IMR-90 (cell line): Measurements from ENCODE around the gene MGA. TPM values are rescaled to one million over a fixed set of nuclear protein-coding genes. Genes with fewer than 3 reads are reported as not detected.

ENCODE experiments used
- ATAC-seq: fragments of 200-7000 bp; cut with Tn5 transposase; 2 replicates; pipeline ENCODE4 v1.9.1; 2020; ENCODE audit warnings: low read depth, mild to moderate bottlenecking, moderate library complexity
- BruUV-seq: library from RNA; stranded (reverse); fragments of 400-500 nt; replicated peaks from 2 replicates; lab custom pipeline; 2021; lab: Mats Ljungman, UMichigan
- CTCF ChIA-PET: fragments of 300-600 bp; formaldehyde crosslinking; extraction: SDS; loops from one replicate; lab custom pipeline; 2021; ENCODE audit warnings: antibody characterized with exemption; lab: Yijun Ruan, JAX
- POLR2A ChIA-PET: fragments of 300-600 bp; sonication (Branson Sonifier 250); formaldehyde crosslinking; loops from one replicate; lab custom pipeline; 2022; ENCODE audit warnings: antibody characterized with exemption; ENCODE audit not compliant: unreplicated experiment; lab: Charles Lee
- DNase-seq: peaks from one replicate; pipeline ENCODE4 v3.0.0; 2013
- H2AFZ ChIP-seq: replicated peaks from 2 replicates; pipeline ENCODE3; 2013; ENCODE audit warnings: low read length, mild to moderate bottlenecking; ENCODE audit not compliant: poor library complexity
- H2AK5ac ChIP-seq: 2 replicates; pipeline ENCODE4 v1.6.1; 2013; ENCODE audit warnings: low read depth, low read length, inconsistent platforms
- H2AK9ac ChIP-seq: replicated peaks from 2 replicates; pipeline ENCODE3; 2013; ENCODE audit warnings: mild to moderate bottlenecking, low read depth, low read length, moderate library complexity; ENCODE audit not compliant: poor library complexity
- H2BK120ac ChIP-seq: 2 replicates; pipeline ENCODE4 v1.6.1; 2013; ENCODE audit warnings: low read depth, low read length, inconsistent platforms
- H2BK15ac ChIP-seq: 3 replicates; pipeline ENCODE4 v1.6.1; 2013; ENCODE audit warnings: low read depth, low read length, inconsistent platforms
- H2BK20ac ChIP-seq: 2 replicates; pipeline ENCODE4 v1.6.1; 2013; ENCODE audit warnings: low read depth, mild to moderate bottlenecking, inconsistent platforms, low read length, moderate library complexity
- H2BK5ac ChIP-seq: 2 replicates; pipeline ENCODE4 v1.6.1; 2013; ENCODE audit warnings: mild to moderate bottlenecking, low read depth, low read length, inconsistent platforms; ENCODE audit not compliant: poor library complexity, severe bottlenecking
- H3K14ac ChIP-seq: replicated peaks from 2 replicates; pipeline ENCODE4 v1.6.1; 2013; ENCODE audit warnings: low read depth, low read length, inconsistent platforms
- H3K18ac ChIP-seq: 2 replicates; pipeline ENCODE4 v1.6.1; 2013; ENCODE audit warnings: low read depth, low read length, control low read depth
- H3K23ac ChIP-seq: 2 replicates; pipeline ENCODE4 v1.6.1; 2013; ENCODE audit warnings: low read depth, low read length, inconsistent platforms
- H3K27ac ChIP-seq: 2 replicates; pipeline ENCODE4 v1.5.1; 2013; ENCODE audit warnings: mild to moderate bottlenecking, control low read depth, low read length; ENCODE audit not compliant: insufficient read depth
- H3K27me3 ChIP-seq: 2 replicates; pipeline ENCODE4 v1.6.1; 2013; ENCODE audit warnings: low read length; ENCODE audit not compliant: control insufficient read depth, insufficient read depth
- H3K36me3 ChIP-seq: 2 replicates; pipeline ENCODE4 v1.6.1; 2013; ENCODE audit warnings: low read length, mixed read lengths; ENCODE audit not compliant: control insufficient read depth, insufficient read depth
- H3K4ac ChIP-seq: 2 replicates; pipeline ENCODE4 v1.6.1; 2013; ENCODE audit warnings: low read depth, low read length, inconsistent platforms
- H3K4me1 ChIP-seq: 2 replicates; pipeline ENCODE4 v1.6.1; 2013; ENCODE audit warnings: low read length, mixed read lengths; ENCODE audit not compliant: control insufficient read depth, insufficient read depth
- H3K4me2 ChIP-seq: 2 replicates; pipeline ENCODE4 v1.6.1; 2013; ENCODE audit warnings: low read depth, mild to moderate bottlenecking, control low read depth, low read length, moderate library complexity
- H3K4me3 ChIP-seq: 2 replicates; pipeline ENCODE4 v1.5.1; 2013; ENCODE audit warnings: low read depth, mild to moderate bottlenecking, control low read depth, low read length, moderate library complexity; ENCODE audit not compliant: insufficient read depth
- H3K56ac ChIP-seq: 2 replicates; pipeline ENCODE4 v1.6.1; 2013; ENCODE audit warnings: low read length, inconsistent platforms; ENCODE audit not compliant: insufficient read depth; ENCODE audit errors: extremely low read depth
- H3K79me1 ChIP-seq, 2 experiments: 2 replicates each; pipeline ENCODE4 v1.6.1; 2013; ENCODE audit warnings: low read length in 2 of 2, inconsistent platforms in 1 of 2, low read depth in 1 of 2
- H3K9ac ChIP-seq: 2 replicates; pipeline ENCODE4 v1.6.1; 2013; ENCODE audit warnings: low read depth, low read length, control low read depth
- H3K9me1 ChIP-seq: 2 replicates; pipeline ENCODE4 v1.6.1; 2013; ENCODE audit warnings: low read length, inconsistent platforms; ENCODE audit not compliant: insufficient read depth
- H3K9me3 ChIP-seq: 2 replicates; pipeline ENCODE4 v1.6.1; 2013; ENCODE audit warnings: low read length; ENCODE audit not compliant: control insufficient read depth, insufficient read depth
- H4K20me1 ChIP-seq: 2 replicates; pipeline ENCODE4 v1.6.1; 2013; ENCODE audit warnings: low read length, inconsistent platforms; ENCODE audit not compliant: insufficient read depth
- H4K5ac ChIP-seq: 2 replicates; pipeline ENCODE4 v1.6.1; 2013; ENCODE audit warnings: mild to moderate bottlenecking, low read depth, low read length, control low read depth
- H4K8ac ChIP-seq, 2 experiments: 2 replicates each; pipeline ENCODE4 v1.6.1; 2013; ENCODE audit warnings: low read depth in 2 of 2, low read length in 2 of 2, control low read depth in 1 of 2, inconsistent platforms in 1 of 2
- H4K91ac ChIP-seq: 2 replicates; pipeline ENCODE4 v1.6.1; 2013; ENCODE audit warnings: low read depth, low read length, inconsistent platforms; ENCODE audit not compliant: insufficient read depth
- CTCF ChIP-seq: conservative IDR thresholded peaks from 2 replicates; pipeline ENCODE4 v1.5.1; 2012; ENCODE audit warnings: mild to moderate bottlenecking, low read depth, low read length, improper control_type of control experiment
- MAFK ChIP-seq: IDR thresholded peaks from 2 replicates; pipeline ENCODE4 v1.6.1; 2012; ENCODE audit warnings: low read depth, low read length, improper control_type of control experiment
- MAZ ChIP-seq: IDR thresholded peaks from 2 replicates; pipeline ENCODE4 v1.6.1; 2012; ENCODE audit warnings: low read depth, mild to moderate bottlenecking, low read length, improper control_type of control experiment, moderate library complexity, borderline replicate concordance
- MXI1 ChIP-seq: IDR thresholded peaks from 2 replicates; pipeline ENCODE4 v1.6.1; 2012; ENCODE audit warnings: low read depth, mild to moderate bottlenecking, low read length, moderate library complexity, borderline replicate concordance
- NFE2L2 ChIP-seq: fragments of 150-350 bp; IDR thresholded peaks from 2 replicates; pipeline ENCODE4 v1.6.1; 2016; ENCODE audit warnings: low read depth, mild to moderate bottlenecking, low read length
- POLR2A ChIP-seq: IDR thresholded peaks from 2 replicates; pipeline ENCODE4 v1.6.1; 2012; ENCODE audit warnings: mild to moderate bottlenecking, low read depth, low read length
- RAD21 ChIP-seq: IDR thresholded peaks from 2 replicates; pipeline ENCODE4 v1.6.1; 2012; ENCODE audit warnings: low read length, improper control_type of control experiment
- RCOR1 ChIP-seq: IDR thresholded peaks from 2 replicates; pipeline ENCODE4 v1.6.1; 2012; ENCODE audit warnings: mild to moderate bottlenecking, low read length, improper control_type of control experiment; ENCODE audit not compliant: insufficient replicate concordance
- SMC3 ChIP-seq: fragments of 150-350 bp; IDR thresholded peaks from 2 replicates; pipeline ENCODE4 v1.6.1; 2016; ENCODE audit warnings: low read depth, mild to moderate bottlenecking, antibody characterized with exemption, low read length, moderate library complexity
- USF2 ChIP-seq: fragments of 150-350 bp; IDR thresholded peaks from 2 replicates; pipeline ENCODE4 v1.6.1; 2017; ENCODE audit warnings: mild to moderate bottlenecking, antibody characterized with exemption, low read length, low read depth
- WGBS, 2 experiments: methylation state at CpG; one replicate each; pipeline versions ENCODE4 v1.1.5 to v1.1.7; 2013; ENCODE audit warnings: missing lambda C conversion rate in 2 of 2; ENCODE audit not compliant: insufficient read length in 1 of 2; ENCODE audit errors: extremely low coverage in 2 of 2; 5-methylcytosine and 5-hydroxymethylcytosine counted together
- dilution Hi-C: fragments of 300-500 bp; cut with HindIII; formaldehyde crosslinking; loops from one replicate; pipeline ENCODE4 v1.14.3; 2018; ENCODE audit warnings: low sequenced_read_pairs; ENCODE audit not compliant: unreplicated experiment
- in situ Hi-C: fragments of 300-500 bp; cut with MboI; formaldehyde crosslinking; loops from 3 replicates; pipeline ENCODE4 v1.14.3; 2019; ENCODE audit warnings: low sequenced_read_pairs, inconsistent platforms, mixed read lengths
- intact Hi-C: fragments of 100-400 bp; cut with micrococcal nuclease; formaldehyde crosslinking; loops from 2 replicates; pipeline ENCODE4 v1.10.0; 2022
- polyA plus RNA-seq, 3 experiments: library from polyadenylated mRNA; depleted of rRNA; stranded (reverse); fragments of >200 nt; gene quantifications; 2 replicates each; pipeline ENCODE4 v1.2.3, GENCODE V29; 2012; ENCODE audit warnings: low replicate concordance in 1 of 3
- total RNA-seq: library from RNA; depleted of rRNA; stranded (reverse); fragments of >200 nt; gene quantifications from 2 replicates; pipeline ENCODE4 v1.2.3, GENCODE V29; 2012

The MGA gene
- total and polyA plus RNA-seq, 2 of the 4 experiments (the other 2 are of a cell fraction), result 3.2 to 38.0 TPM

GRCh38 chr15:41735046-41735445 lies 74.8 kb downstream of the MGA start:
- intact Hi-C loops (no loop called here), in situ Hi-C loops (no loop called here), dilution Hi-C loops (no loop called here)
- no peak overlapping the region for H2BK5ac ChIP-seq
- no peak overlapping the region for H3K4ac ChIP-seq
- POLR2A ChIA-PET, result no interaction called here
- no TSS peak for BruUV-seq
- no CpG with 5 or more reads among the region's 4 CpGs for WGBS, 2 experiments
- H2AFZ ChIP-seq, result no peak overlapping the region
- no peak for TF ChIP-seq RCOR1
- TF ChIP-seq SMC3, result no peak
- no peak for TF ChIP-seq MXI1
- no peak for TF ChIP-seq POLR2A
- TF ChIP-seq USF2, result no peak
- TF ChIP-seq NFE2L2, result no peak
- TF ChIP-seq MAZ, result no peak
- TF ChIP-seq MAFK, result no peak
- TF ChIP-seq RAD21, result no peak
- no peak for TF ChIP-seq CTCF
- ATAC-seq (no peak), DNase-seq (no peak)
- no peaks in the 10 kb centered on the region for H4K20me1 ChIP-seq
- no peak overlapping the region for H3K27ac ChIP-seq
- no peak overlapping the region for H2BK20ac ChIP-seq
- CTCF ChIA-PET, result interaction anchor here (0.7 to 0.9 kb wide), 2 partner anchors 38 to 54 kb away, joined by 3 read pairs; no protein-coding TSS in a partner anchor
- H3K36me3 ChIP-seq, result peaks cover 24% of the 10 kb centered on the region
- H2AK5ac ChIP-seq, result no peak overlapping the region
- no peak overlapping the region for H3K23ac ChIP-seq
- no peaks in the 10 kb centered on the region for H3K27me3 ChIP-seq
- H3K4me2 ChIP-seq, result no peak overlapping the region
- H3K9ac ChIP-seq, result no peak overlapping the region
- 0 out of 2 replicates have a peak, but pooled peaks cover 6% of the 10 kb centered on the region for H3K9me1 ChIP-seq
- no peak overlapping the region; the same call in 1 of the 2 replicates for H4K91ac ChIP-seq
- H2BK120ac ChIP-seq, result no peak overlapping the region
- no peak overlapping the region for H3K56ac ChIP-seq
- no peak overlapping the region for H3K14ac ChIP-seq
- no peak overlapping the region for H2AK9ac ChIP-seq
- H3K4me1 ChIP-seq, result peaks cover 3% of the 10 kb centered on the region; the same call in 1 of the 2 replicates
- H3K18ac ChIP-seq, result no peak overlapping the region
- H3K79me1 ChIP-seq, result peaks cover 0 to 7% of the 10 kb centered on the region in 2 experiments; a peak in 2 of 4 replicates
- no peak overlapping the region for H2BK15ac ChIP-seq
- no peaks in the 10 kb centered on the region for H3K9me3 ChIP-seq
- H3K4me3 ChIP-seq, result no peak overlapping the region
- H4K5ac ChIP-seq, result no peak overlapping the region
- no peak overlapping the region for H4K8ac ChIP-seq
